MM.1S (cell line): ENCODE results near the gene TBC1D23.

Experiments
- DNase-seq: peaks from one replicate; pipeline ENCODE4 v3.0.0-alpha.2; 2015
- H2AFZ ChIP-seq: fragments of 300-600 bp; sonication (generic); 2 replicates; pipeline ENCODE4 v1.6.0; 2016; ENCODE audit warnings: antibody characterized with exemption, low read length
- H3F3A ChIP-seq: fragments of 300-600 bp; sonication (generic); 2 replicates; pipeline ENCODE4 v1.6.1; 2016; ENCODE audit warnings: mild to moderate bottlenecking, antibody characterized with exemption, low read length, moderate library complexity, mixed read lengths; ENCODE audit not compliant: insufficient read depth
- H3K27ac ChIP-seq: fragments of 300-600 bp; sonication (generic); 2 replicates; pipeline ENCODE4 v1.5.1; 2016; ENCODE audit warnings: mild to moderate bottlenecking, low read length
- H3K27me3 ChIP-seq: fragments of 300-600 bp; sonication (generic); replicated peaks from 2 replicates; pipeline ENCODE4 v1.6.0; 2016; ENCODE audit warnings: low read length; ENCODE audit not compliant: insufficient read depth
- H3K36me3 ChIP-seq: fragments of 300-600 bp; sonication (generic); replicated peaks from 2 replicates; pipeline ENCODE4 v1.6.1; 2016; ENCODE audit warnings: mild to moderate bottlenecking, low read length, mixed read lengths; ENCODE audit not compliant: insufficient read depth
- H3K4me1 ChIP-seq: fragments of 300-600 bp; sonication (generic); 2 replicates; pipeline ENCODE4 v1.6.1; 2016; ENCODE audit warnings: low read length, mixed read lengths
- H3K4me2 ChIP-seq: fragments of 300-600 bp; sonication (generic); 2 replicates; pipeline ENCODE4 v1.6.0; 2016; ENCODE audit warnings: low read depth, low read length
- H3K4me3 ChIP-seq: fragments of 300-600 bp; sonication (generic); 2 replicates; pipeline ENCODE4 v1.5.1; 2016; ENCODE audit warnings: low read length, mixed read lengths
- H3K79me2 ChIP-seq: fragments of 300-600 bp; sonication (generic); 2 replicates; pipeline ENCODE4 v1.6.1; 2016; ENCODE audit warnings: mixed run types, low read length, mixed read lengths
- H3K9ac ChIP-seq: fragments of 300-600 bp; sonication (generic); 2 replicates; pipeline ENCODE4 v1.6.1; 2016; ENCODE audit warnings: low read length, mixed read lengths
- H3K9me2 ChIP-seq: fragments of 300-600 bp; sonication (generic); replicated peaks from 2 replicates; pipeline ENCODE4 v1.6.1; 2016; ENCODE audit warnings: mild to moderate bottlenecking, low read length, mixed read lengths; ENCODE audit not compliant: insufficient read depth
- H3K9me3 ChIP-seq: fragments of 300-600 bp; sonication (generic); replicated peaks from 2 replicates; pipeline ENCODE4 v1.6.1; 2016; ENCODE audit warnings: mild to moderate bottlenecking, low read length, mixed read lengths; ENCODE audit not compliant: insufficient read depth
- H4K20me1 ChIP-seq: fragments of 300-600 bp; sonication (generic); 2 replicates; pipeline ENCODE4 v1.6.1; 2016; ENCODE audit warnings: mild to moderate bottlenecking, low read length, moderate library complexity, mixed read lengths; ENCODE audit not compliant: insufficient read depth
- CTCF ChIP-seq: fragments of 300-600 bp; sonication (generic); IDR thresholded peaks from 2 replicates; pipeline ENCODE4 v1.5.1; 2016; ENCODE audit warnings: antibody characterized with exemption, low read length, mixed read lengths
- EZH2 ChIP-seq: fragments of 300-600 bp; sonication (generic); optimal IDR thresholded peaks from 2 replicates; pipeline ENCODE3; 2017; ENCODE audit warnings: low read depth, mild to moderate bottlenecking, antibody characterized with exemption, low read length, mixed read lengths
- EZH2phosphoT487 ChIP-seq: fragments of 300-600 bp; sonication (generic); IDR thresholded peaks from 2 replicates; pipeline ENCODE4 v1.6.1; 2018; ENCODE audit warnings: antibody characterized with exemption, low read length

The TBC1D23 gene

GRCh38 chr3:100311011-100311410 is 50.2 kb downstream of the TBC1D23 start:
- Histone ChIP-seq H3K27me3 (no peaks in the 10 kb centered on the region), H3K9me3 (no peaks in the 10 kb centered on the region), H3K79me2 (no peaks in the 10 kb centered on the region), H3K9ac (no peak overlapping the region), H2AFZ (no peak overlapping the region), H3F3A (no peaks in the 10 kb centered on the region; the same call in 1 of the 2 replicates), H3K4me1 (no peaks in the 10 kb centered on the region), H4K20me1 (no peaks in the 10 kb centered on the region), H3K4me2 (no peak overlapping the region), H3K4me3 (no peak overlapping the region), H3K9me2 (no peaks in the 10 kb centered on the region), H3K27ac (no peak overlapping the region), H3K36me3 (no peaks in the 10 kb centered on the region)
- no peak for DNase-seq
- TF ChIP-seq CTCF, result no peak
- no peak for TF ChIP-seq EZH2
- TF ChIP-seq EZH2phosphoT487, result no peak

GRCh38 chr3:100316641-100317069 is 55.9 kb downstream of the TBC1D23 start:
- Histone ChIP-seq H2AFZ (no peak overlapping the region), H3K9ac (no peak overlapping the region), H3F3A (no peaks in the 10 kb centered on the region; the same call in 1 of the 2 replicates), H3K27me3 (no peaks in the 10 kb centered on the region), H3K9me2 (no peaks in the 10 kb centered on the region), H3K27ac (no peak overlapping the region), H3K9me3 (no peaks in the 10 kb centered on the region), H3K4me2 (no peak overlapping the region), H4K20me1 (no peaks in the 10 kb centered on the region), H3K4me1 (peaks cover 7% of the 10 kb centered on the region; the same call in 1 of the 2 replicates), H3K79me2 (no peaks in the 10 kb centered on the region), H3K36me3 (no peaks in the 10 kb centered on the region), H3K4me3 (no peak overlapping the region)
- peak; percentile 64 for DNase-seq
- TF ChIP-seq CTCF (peak; percentile 66), EZH2 (no peak)

GRCh38 chr3:100317912-100318311 is 57.1 kb downstream of the TBC1D23 start:
- Histone ChIP-seq H3F3A (no peaks in the 10 kb centered on the region), H4K20me1 (no peaks in the 10 kb centered on the region), H3K9ac (no peak overlapping the region), H3K4me1 (peaks cover 7% of the 10 kb centered on the region; the same call in 1 of the 2 replicates), H3K4me3 (no peak overlapping the region), H2AFZ (no peak overlapping the region), H3K36me3 (no peaks in the 10 kb centered on the region), H3K9me3 (no peaks in the 10 kb centered on the region), H3K27ac (no peak overlapping the region), H3K4me2 (no peak overlapping the region), H3K79me2 (no peaks in the 10 kb centered on the region), H3K9me2 (no peaks in the 10 kb centered on the region), H3K27me3 (no peaks in the 10 kb centered on the region)
- TF ChIP-seq EZH2phosphoT487 (no peak), CTCF (no peak), EZH2 (no peak)
- peak; percentile 30 for DNase-seq
